Parathyroid adenoma (tissue), 2 donors: ENCODE measurements around the gene COMMD1.
"Not testable (repeated sequence)": the region's sequence is repeated elsewhere in the genome, so short reads cannot be mapped to it uniquely, and the experiment has no call there.

Source experiments
- H2AFZ ChIP-seq: fragments of 300-600 bp; sonication (generic); one replicate; pipeline ENCODE4 v1.7.0; 2017; ENCODE audit warnings: antibody characterized with exemption, mild to moderate bottlenecking
- H3K27ac ChIP-seq: fragments of 300-600 bp; sonication (generic); one replicate; pipeline ENCODE4 v1.7.0; 2017
- H3K27me3 ChIP-seq: fragments of 300-600 bp; sonication (generic); one replicate; pipeline ENCODE4 v1.7.0; 2017; ENCODE audit warnings: low read length; ENCODE audit not compliant: control insufficient read depth, insufficient read depth
- H3K36me3 ChIP-seq: fragments of 300-600 bp; sonication (generic); one replicate; pipeline ENCODE4 v1.7.0; 2017; ENCODE audit warnings: low read length; ENCODE audit not compliant: control insufficient read depth, insufficient read depth
- H3K4me1 ChIP-seq: fragments of 300-600 bp; sonication (generic); one replicate; pipeline ENCODE4 v1.7.0; 2017; ENCODE audit warnings: control low read depth
- H3K4me2 ChIP-seq: fragments of 300-600 bp; sonication (generic); one replicate; pipeline ENCODE4 v1.7.0; 2017; ENCODE audit warnings: low read length
- H3K4me3 ChIP-seq: fragments of 300-600 bp; sonication (generic); one replicate; pipeline ENCODE4 v1.7.0; 2017; ENCODE audit warnings: low read depth, low read length
- H3K79me2 ChIP-seq: fragments of 300-600 bp; sonication (generic); one replicate; pipeline ENCODE4 v1.7.0; 2017; ENCODE audit warnings: control low read depth
- H3K9ac ChIP-seq: fragments of 300-600 bp; sonication (generic); one replicate; pipeline ENCODE4 v1.7.0; 2017; ENCODE audit warnings: mild to moderate bottlenecking
- H3K9me3 ChIP-seq: fragments of 300-600 bp; sonication (generic); one replicate; pipeline ENCODE4 v1.7.0; 2017; ENCODE audit warnings: low read length; ENCODE audit not compliant: control insufficient read depth
- TF ChIP-seq, protein P1 (sequence below): fragments of 300-600 bp; sonication (generic); IDR thresholded peaks from one replicate; pipeline ENCODE4 v1.7.0; 2017; ENCODE audit warnings: antibody characterized with exemption, mild to moderate bottlenecking
- donor health status: primary hyperparathyroidism.

Gene COMMD1

DNA sequence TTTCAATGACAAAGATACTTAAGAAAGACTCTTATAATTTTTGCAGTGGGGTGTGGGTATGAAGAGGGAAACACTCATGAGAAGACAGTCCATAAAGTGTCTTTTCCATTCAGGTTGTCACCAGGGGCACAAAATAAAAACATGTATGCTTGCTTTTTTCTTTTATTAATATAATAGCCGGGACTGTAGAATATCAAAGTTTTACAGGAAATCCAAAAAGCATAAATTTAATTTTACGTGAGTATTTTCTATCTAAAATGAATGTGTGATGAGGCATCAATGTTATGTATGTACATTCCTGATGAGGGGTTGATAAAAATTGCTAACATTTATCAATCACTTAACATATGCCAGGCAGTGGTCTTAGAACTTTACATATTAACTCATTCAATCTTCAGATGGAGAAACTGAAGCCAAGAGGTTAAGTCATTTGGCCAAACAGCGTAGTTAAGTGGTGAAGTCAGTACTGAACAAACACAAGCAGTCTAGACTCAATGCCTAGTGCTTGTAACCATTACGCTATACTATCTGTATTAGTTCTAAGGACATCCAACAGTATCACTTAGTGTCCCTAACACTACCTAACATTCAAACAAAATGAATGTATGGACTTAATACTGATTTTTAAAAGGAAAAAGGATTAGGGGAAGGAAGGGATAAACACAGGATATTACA lies 27.8 kb upstream of the COMMD1 start:
- Histone ChIP-seq H3K27ac (no peak overlapping the region), H3K9ac (no peak overlapping the region), H3K9me3 (no peaks in the 10 kb centered on the region), H3K4me2 (no peak overlapping the region), H2AFZ (no peak overlapping the region), H3K79me2 (peaks cover 2% of the 10 kb centered on the region), H3K36me3 (no peaks in the 10 kb centered on the region), H3K27me3 (no peaks in the 10 kb centered on the region), H3K4me1 (no peaks in the 10 kb centered on the region), H3K4me3 (no peak overlapping the region)
- TF ChIP-seq, protein P1, sequence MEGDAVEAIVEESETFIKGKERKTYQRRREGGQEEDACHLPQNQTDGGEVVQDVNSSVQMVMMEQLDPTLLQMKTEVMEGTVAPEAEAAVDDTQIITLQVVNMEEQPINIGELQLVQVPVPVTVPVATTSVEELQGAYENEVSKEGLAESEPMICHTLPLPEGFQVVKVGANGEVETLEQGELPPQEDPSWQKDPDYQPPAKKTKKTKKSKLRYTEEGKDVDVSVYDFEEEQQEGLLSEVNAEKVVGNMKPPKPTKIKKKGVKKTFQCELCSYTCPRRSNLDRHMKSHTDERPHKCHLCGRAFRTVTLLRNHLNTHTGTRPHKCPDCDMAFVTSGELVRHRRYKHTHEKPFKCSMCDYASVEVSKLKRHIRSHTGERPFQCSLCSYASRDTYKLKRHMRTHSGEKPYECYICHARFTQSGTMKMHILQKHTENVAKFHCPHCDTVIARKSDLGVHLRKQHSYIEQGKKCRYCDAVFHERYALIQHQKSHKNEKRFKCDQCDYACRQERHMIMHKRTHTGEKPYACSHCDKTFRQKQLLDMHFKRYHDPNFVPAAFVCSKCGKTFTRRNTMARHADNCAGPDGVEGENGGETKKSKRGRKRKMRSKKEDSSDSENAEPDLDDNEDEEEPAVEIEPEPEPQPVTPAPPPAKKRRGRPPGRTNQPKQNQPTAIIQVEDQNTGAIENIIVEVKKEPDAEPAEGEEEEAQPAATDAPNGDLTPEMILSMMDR: no peak

DNA sequence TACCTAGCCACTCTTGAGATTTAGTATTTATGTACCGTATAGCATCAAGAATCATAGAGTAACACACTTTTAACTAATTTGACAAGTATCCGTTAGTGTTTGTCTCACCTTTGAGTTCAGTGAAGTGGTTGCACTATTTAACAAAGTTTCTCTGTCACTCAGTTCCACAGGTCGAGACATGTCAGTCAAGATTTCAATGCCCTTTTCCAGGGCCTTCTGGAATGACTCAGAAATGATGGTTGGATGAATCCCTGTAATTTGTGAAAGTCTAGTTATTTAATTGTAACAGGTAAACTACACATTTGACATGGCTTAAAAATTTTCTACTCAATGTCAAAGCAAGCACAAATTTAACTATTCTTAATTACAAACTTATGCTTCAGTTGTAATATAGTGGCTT lies 26.7 kb upstream of the COMMD1 start:
- Histone ChIP-seq H3K4me1 (no peaks in the 10 kb centered on the region), H2AFZ (no peak overlapping the region), H3K79me2 (peaks cover 2% of the 10 kb centered on the region), H3K9ac (no peak overlapping the region), H3K27me3 (no peaks in the 10 kb centered on the region), H3K4me3 (no peak overlapping the region), H3K36me3 (no peaks in the 10 kb centered on the region), H3K27ac (no peak overlapping the region), H3K4me2 (no peak overlapping the region), H3K9me3 (no peaks in the 10 kb centered on the region)
- TF ChIP-seq, protein P1: no peak

DNA sequence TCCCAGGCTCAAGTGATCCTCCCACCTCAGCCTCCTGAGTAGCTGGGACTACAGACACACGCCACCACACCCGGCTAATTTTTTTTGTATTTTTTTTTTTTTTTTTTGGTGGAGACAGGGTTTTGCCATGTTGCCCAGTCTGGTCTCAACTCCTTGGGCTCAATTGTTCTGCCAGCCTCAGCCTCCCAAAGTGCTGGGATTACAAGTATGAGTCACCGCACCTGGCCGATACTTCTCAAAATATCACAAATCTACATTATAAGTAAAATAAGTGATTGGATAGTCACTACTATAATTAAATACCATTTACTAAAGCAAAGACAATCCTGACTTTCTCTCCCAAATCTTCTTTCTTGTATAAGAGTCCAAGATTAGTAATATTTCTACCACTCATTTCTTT lies 26.1 kb upstream of the COMMD1 start:
- H2AFZ ChIP-seq, H3K4me2 ChIP-seq, H3K4me1 ChIP-seq, H3K9ac ChIP-seq, H3K9me3 ChIP-seq, H3K27me3 ChIP-seq, H3K79me2 ChIP-seq, H3K27ac ChIP-seq, H3K4me3 ChIP-seq, H3K36me3 ChIP-seq: not testable (repeated sequence)

DNA sequence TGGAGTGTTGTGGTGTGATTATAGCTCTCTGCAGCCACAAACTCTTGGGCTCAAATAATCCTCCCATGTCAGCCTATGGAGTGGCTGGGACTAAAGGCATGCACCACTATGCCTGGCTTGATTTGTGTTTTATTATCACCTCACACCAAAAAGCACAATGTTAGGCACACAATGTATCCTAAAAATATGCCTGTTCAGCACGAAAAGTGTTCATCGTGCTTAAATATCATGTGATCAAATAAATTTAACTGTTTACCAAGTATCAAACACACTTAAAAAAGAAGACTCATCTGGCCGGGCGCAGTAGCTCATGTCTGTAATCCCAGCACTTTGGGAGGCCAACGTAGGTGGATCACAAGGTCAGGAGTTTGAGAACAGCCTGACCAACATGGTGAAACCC lies 22.6 kb upstream of the COMMD1 start:
- Histone ChIP-seq H3K79me2 (peaks cover 24% of the 10 kb centered on the region), H3K4me1 (peaks cover 10% of the 10 kb centered on the region), H3K4me3 (no peak overlapping the region), H3K27ac (no peak overlapping the region), H3K9ac (no peak overlapping the region), H2AFZ (no peak overlapping the region), H3K27me3 (no peaks in the 10 kb centered on the region), H3K4me2 (no peak overlapping the region), H3K9me3 (no peaks in the 10 kb centered on the region), H3K36me3 (no peaks in the 10 kb centered on the region)
- TF ChIP-seq, protein P1: no peak

DNA sequence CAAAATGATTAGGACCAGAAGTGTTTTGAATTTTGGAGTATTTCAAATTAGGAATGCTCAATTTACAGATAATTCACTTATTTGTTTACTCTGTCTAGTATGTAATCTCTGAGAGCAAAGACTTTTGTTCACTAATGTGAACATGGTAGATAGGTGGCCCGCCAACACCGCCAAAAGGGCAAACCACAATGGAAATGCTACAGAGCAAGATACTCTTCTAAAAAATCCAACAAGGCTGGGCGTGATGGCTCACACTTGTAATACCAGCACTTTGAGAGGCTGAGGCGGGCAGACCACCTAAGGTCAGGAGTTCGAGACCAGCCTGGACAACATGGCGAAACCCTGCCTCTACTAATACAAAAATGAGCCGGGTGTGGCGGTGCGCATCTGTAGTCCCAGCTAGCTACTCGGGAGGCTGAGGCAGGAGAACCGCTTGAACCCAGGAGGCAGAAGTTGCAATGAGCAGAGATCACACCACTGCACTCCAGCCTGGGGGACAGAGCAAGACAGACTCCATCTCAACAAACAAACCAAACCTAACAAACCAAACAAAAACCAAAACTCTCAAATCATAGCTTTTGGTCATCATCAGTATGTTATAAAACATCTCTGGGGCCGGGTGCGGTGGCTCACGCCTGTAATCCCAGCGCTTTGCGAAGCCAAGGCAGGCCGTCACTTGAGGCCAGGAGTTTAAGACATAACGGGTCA lies 19.4 kb upstream of the COMMD1 start:
- no peak overlapping the region for H3K4me3 ChIP-seq
- H3K4me2 ChIP-seq: no peak overlapping the region

More for the DNA sequence above, 19.4 kb upstream of the COMMD1 start:
- Histone ChIP-seq H3K36me3 (no peaks in the 10 kb centered on the region), H2AFZ (no peak overlapping the region), H3K79me2 (peaks cover 22% of the 10 kb centered on the region), H3K4me1 (peaks cover 10% of the 10 kb centered on the region), H3K27me3 (no peaks in the 10 kb centered on the region), H3K9me3 (no peaks in the 10 kb centered on the region), H3K9ac (no peak overlapping the region), H3K27ac (no peak overlapping the region)
- TF ChIP-seq, protein P1: no peak
